Measurements from ENCODE around the gene AIFM1. TPM values are rescaled to one million over a fixed set of nuclear protein-coding genes. Genes with fewer than 3 reads are reported as not detected.

AIFM1 gene
- total RNA-seq, 2 donors from 2014 or later, result 85.2 to 89.0 TPM

DNA sequence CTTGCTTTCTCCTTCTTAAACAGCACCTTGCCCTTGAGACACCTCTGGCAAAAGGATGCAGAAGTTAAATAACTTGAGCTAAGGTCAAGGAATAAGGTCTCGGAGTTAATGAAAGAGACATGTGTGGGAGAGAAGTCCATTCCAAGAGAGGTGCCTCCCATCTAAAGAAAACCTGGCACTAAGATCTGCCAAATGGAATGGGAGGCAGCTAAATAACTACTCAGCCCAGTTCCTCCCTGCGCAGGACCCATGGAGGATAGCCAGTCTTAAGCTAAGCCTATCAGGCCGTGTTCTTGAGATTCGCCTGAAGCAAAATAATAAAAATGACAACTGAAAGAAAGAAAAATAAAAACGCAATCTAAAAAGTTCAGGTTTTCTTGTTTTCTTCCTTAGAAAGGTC lies 34.7 kb downstream of the AIFM1 start:
- Histone ChIP-seq H3K27ac (no peak overlapping the region), H3K4me1 (no peaks in the 10 kb centered on the region), H3K9me3 (no peaks in the 10 kb centered on the region), H3K4me3 (no peak overlapping the region), H3K27me3 (no peaks in the 10 kb centered on the region), H3K36me3 (no peaks in the 10 kb centered on the region), H3K9ac (ENCODE audit: low read depth in 2 of 2, low read length in 2 of 2) (no peak overlapping the region)
- intact Hi-C loops (cut with DNase I), result no loop called here
- DNase-seq, result no peak
- TF ChIP-seq, protein P1, sequence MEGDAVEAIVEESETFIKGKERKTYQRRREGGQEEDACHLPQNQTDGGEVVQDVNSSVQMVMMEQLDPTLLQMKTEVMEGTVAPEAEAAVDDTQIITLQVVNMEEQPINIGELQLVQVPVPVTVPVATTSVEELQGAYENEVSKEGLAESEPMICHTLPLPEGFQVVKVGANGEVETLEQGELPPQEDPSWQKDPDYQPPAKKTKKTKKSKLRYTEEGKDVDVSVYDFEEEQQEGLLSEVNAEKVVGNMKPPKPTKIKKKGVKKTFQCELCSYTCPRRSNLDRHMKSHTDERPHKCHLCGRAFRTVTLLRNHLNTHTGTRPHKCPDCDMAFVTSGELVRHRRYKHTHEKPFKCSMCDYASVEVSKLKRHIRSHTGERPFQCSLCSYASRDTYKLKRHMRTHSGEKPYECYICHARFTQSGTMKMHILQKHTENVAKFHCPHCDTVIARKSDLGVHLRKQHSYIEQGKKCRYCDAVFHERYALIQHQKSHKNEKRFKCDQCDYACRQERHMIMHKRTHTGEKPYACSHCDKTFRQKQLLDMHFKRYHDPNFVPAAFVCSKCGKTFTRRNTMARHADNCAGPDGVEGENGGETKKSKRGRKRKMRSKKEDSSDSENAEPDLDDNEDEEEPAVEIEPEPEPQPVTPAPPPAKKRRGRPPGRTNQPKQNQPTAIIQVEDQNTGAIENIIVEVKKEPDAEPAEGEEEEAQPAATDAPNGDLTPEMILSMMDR (IDR thresholded peaks at IDR 0.05), result no peak

DNA sequence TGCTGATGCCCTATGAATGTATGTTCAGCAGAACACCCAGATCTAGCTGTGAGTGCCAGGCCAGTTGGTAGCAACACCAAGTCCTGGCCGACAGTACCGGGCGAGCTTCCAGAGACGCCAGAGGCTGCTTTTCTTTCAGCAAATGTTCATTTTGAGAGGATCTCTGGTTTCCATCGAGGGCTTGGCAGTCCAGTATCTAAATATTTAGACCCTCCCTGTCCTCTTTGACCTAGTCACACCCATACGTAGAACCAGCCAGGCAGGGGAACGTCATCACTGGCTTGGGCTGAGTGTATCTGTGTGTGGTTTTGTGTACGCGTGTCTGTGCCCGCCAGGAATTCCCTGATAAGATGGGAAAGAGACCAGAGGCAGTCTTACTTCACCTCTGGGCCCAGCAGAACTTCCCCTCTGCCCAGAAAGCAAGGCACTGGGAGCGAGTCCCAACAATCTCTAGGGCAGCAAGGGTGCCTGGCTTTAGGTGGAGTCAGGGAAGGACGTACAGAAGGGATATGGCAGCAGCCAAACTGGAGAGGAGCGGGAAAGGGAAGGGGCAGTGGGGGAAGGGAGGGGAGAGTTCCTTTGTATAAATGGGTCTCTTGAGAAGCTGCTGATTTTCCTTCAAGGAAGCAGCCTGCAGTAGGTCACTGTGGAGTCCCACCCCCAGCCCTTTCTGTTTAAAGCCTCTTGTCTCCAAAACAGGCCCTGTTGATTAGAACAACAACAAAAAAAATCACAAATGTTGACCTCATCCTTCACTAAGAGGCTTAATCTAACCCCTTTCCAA lies 40.4 kb downstream of the AIFM1 start:
- intact Hi-C loops (cut with DNase I), result no loop called here
- no peak overlapping the region for H3K4me3 ChIP-seq
- no peak for DNase-seq
- H3K9me3 ChIP-seq, result no peaks in the 10 kb centered on the region
- TF ChIP-seq, protein P1 (IDR thresholded peaks at IDR 0.05), result no peak
- H3K27ac ChIP-seq, result no peak overlapping the region
- no peaks in the 10 kb centered on the region for H3K27me3 ChIP-seq
- no peaks in the 10 kb centered on the region for H3K36me3 ChIP-seq
- H3K4me1 ChIP-seq, result no peaks in the 10 kb centered on the region
- no peak overlapping the region for H3K9ac ChIP-seq (ENCODE audit: low read depth in 2 of 2, low read length in 2 of 2)

GRCh38 chrX:130124577-130124976 lies 41.1 kb downstream of the AIFM1 start:
- H3K4me1 ChIP-seq, result no peaks in the 10 kb centered on the region
- H3K9ac ChIP-seq (ENCODE audit: low read depth in 2 of 2, low read length in 2 of 2), result no peak overlapping the region
- intact Hi-C loops (cut with DNase I), result no loop called here
- TF ChIP-seq, protein P1 (IDR thresholded peaks at IDR 0.05), result no peak
- H3K27me3 ChIP-seq, result no peaks in the 10 kb centered on the region
- H3K27ac ChIP-seq, result no peak overlapping the region
- no peak overlapping the region for H3K4me3 ChIP-seq
- no peaks in the 10 kb centered on the region for H3K36me3 ChIP-seq
- DNase-seq, result no peak
- no peaks in the 10 kb centered on the region for H3K9me3 ChIP-seq

DNA sequence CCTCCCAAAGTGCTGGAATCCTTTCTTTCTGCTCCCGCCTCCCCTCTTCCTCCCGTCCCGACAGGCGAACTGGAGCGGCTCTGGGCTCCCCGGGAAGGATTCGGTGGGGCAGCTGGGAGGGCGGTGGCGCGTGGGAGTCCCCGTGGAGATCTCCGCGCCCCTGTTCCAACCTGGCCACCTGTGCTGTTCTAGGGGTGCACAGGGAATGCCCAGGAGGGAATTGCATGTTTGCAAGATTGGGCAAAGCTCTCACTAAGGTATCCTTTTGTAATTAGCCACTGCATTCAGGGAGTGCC lies 44.2 kb downstream of the AIFM1 start:
- Histone ChIP-seq H3K4me3 (no peak overlapping the region), H3K27ac (peak overlapping the region; percentile 50), H3K9me3 (no peaks in the 10 kb centered on the region), H3K36me3 (no peaks in the 10 kb centered on the region), H3K4me1 (no peaks in the 10 kb centered on the region), H3K9ac (ENCODE audit: low read depth in 2 of 2, low read length in 2 of 2) (no peak overlapping the region), H3K27me3 (no peaks in the 10 kb centered on the region)
- DNase-seq, result no peak
- intact Hi-C loops (cut with DNase I), result no loop called here
- TF ChIP-seq, protein P1 (IDR thresholded peaks at IDR 0.05), result no peak

GRCh38 chrX:130120746-130121504 lies 44.7 kb downstream of the AIFM1 start:
- H3K4me1 ChIP-seq, result no peaks in the 10 kb centered on the region
- peak; percentile 65 for DNase-seq
- peak overlapping the region; percentile 50 for H3K27ac ChIP-seq
- H3K9ac ChIP-seq (ENCODE audit: low read depth in 2 of 2, low read length in 2 of 2), result no peak overlapping the region
- peak overlapping the region; percentile 11 for H3K4me3 ChIP-seq
- H3K27me3 ChIP-seq, result no peaks in the 10 kb centered on the region
- TF ChIP-seq, protein P1 (IDR thresholded peaks at IDR 0.05), result peak; percentile 61
- no peaks in the 10 kb centered on the region for H3K9me3 ChIP-seq
- intact Hi-C loops (cut with DNase I), result no loop called here
- no peaks in the 10 kb centered on the region for H3K36me3 ChIP-seq

Data from colonic mucosa (tissue), 4 donors.